Progenitor cell of endocrine pancreas (in vitro differentiated cells): Measurements from ENCODE around the gene METRNL. TPM values are rescaled to one million over a fixed set of nuclear protein-coding genes. Genes with fewer than 3 reads are reported as not detected.

Experiments used
- DNase-seq: peaks from one replicate; pipeline ENCODE4 v3.0.0; 2021; ENCODE audit warnings: low spot score; ENCODE audit not compliant: unreplicated experiment
- H3K27ac Mint-ChIP-seq: 2 replicates; pipeline ENCODE4 v1.8.0; 2021; ENCODE audit warnings: mild to moderate bottlenecking, moderate library complexity, mixed read lengths
- H3K27me3 Mint-ChIP-seq: 2 replicates; pipeline ENCODE4 v1.8.0; 2021; ENCODE audit warnings: mixed read lengths
- H3K36me3 Mint-ChIP-seq: 2 replicates; pipeline ENCODE4 v1.8.0; 2022; ENCODE audit warnings: mixed read lengths; ENCODE audit not compliant: insufficient read depth
- H3K4me1 Mint-ChIP-seq: 2 replicates; pipeline ENCODE4 v1.8.0; 2021; ENCODE audit warnings: low read depth, mixed read lengths
- H3K4me3 Mint-ChIP-seq: 2 replicates; pipeline ENCODE4 v1.8.0; 2021; ENCODE audit warnings: low read depth, mild to moderate bottlenecking, moderate library complexity, mixed read lengths
- H3K9me3 Mint-ChIP-seq: 2 replicates; pipeline ENCODE4 v1.8.0; 2021; ENCODE audit warnings: low read depth, mixed read lengths
- total RNA-seq: library from RNA; stranded (reverse); gene quantifications from 2 replicates; pipeline ENCODE4 v1.2.1, GENCODE V29; 2021
- TF ChIP-seq, protein P1 (sequence below): fragments of 200-600 bp; sonication (generic); IDR thresholded peaks from one replicate; pipeline ENCODE4 v1.5.0; 2021; ENCODE audit warnings: antibody characterized with exemption, mild to moderate bottlenecking; ENCODE audit not compliant: unreplicated experiment

Gene METRNL
- total RNA-seq, 1 donor from 2014 or later, result 54.6 TPM

DNA sequence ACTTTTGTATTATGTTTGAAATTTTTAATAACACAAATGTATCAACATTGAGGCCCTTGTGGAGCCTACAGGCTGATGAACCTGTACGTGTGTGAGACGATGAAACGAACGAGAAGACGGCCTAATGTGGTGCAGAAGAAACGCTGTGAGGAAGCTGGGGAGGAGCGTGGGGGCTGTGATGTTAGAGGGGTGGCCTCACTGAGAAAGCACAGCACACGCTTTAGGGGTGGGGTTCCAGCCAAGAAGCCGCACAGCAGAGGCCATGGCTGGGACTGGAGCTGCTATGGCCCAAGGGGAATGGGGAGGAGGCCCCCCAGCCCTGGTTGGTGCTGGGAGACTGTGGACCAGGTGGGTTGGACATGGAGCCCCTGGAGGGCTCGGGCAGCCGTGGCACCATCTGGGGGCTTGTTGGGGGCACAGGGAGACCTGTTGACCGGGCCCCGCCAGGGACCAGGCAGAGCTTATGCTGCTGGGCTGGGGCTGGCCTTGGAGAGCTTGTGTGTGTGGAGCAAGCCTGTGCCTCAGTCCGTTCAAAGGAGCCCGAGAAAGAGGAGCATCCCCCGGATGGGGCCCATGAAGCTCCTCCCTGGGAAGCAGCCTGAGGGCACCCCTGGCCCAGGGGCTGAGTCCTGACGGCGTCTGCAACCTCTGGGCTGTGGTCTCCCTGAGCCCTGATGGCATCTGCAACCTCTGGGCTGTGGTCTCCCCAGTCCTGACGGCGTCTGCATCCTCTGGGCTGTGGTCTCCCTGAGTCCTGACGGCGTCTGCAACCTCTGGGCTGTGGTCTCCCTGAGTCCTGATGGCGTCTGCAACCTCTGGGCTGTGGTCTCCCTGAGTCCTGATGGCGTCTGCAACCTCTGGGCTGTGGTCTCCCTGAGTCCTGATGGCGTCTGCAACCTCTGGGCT, 44.7 kb downstream of the METRNL start:
- Mint-ChIP-seq H3K27ac (no peak overlapping the region), H3K4me1 (peaks cover under 1% of the 10 kb centered on the region), H3K36me3 (no peaks in the 10 kb centered on the region), H3K4me3 (no peak overlapping the region), H3K9me3 (no peaks in the 10 kb centered on the region), H3K27me3 (peaks cover 59% of the 10 kb centered on the region)
- TF ChIP-seq, protein P1, sequence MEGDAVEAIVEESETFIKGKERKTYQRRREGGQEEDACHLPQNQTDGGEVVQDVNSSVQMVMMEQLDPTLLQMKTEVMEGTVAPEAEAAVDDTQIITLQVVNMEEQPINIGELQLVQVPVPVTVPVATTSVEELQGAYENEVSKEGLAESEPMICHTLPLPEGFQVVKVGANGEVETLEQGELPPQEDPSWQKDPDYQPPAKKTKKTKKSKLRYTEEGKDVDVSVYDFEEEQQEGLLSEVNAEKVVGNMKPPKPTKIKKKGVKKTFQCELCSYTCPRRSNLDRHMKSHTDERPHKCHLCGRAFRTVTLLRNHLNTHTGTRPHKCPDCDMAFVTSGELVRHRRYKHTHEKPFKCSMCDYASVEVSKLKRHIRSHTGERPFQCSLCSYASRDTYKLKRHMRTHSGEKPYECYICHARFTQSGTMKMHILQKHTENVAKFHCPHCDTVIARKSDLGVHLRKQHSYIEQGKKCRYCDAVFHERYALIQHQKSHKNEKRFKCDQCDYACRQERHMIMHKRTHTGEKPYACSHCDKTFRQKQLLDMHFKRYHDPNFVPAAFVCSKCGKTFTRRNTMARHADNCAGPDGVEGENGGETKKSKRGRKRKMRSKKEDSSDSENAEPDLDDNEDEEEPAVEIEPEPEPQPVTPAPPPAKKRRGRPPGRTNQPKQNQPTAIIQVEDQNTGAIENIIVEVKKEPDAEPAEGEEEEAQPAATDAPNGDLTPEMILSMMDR, result no peak
- no peak for DNase-seq

DNA sequence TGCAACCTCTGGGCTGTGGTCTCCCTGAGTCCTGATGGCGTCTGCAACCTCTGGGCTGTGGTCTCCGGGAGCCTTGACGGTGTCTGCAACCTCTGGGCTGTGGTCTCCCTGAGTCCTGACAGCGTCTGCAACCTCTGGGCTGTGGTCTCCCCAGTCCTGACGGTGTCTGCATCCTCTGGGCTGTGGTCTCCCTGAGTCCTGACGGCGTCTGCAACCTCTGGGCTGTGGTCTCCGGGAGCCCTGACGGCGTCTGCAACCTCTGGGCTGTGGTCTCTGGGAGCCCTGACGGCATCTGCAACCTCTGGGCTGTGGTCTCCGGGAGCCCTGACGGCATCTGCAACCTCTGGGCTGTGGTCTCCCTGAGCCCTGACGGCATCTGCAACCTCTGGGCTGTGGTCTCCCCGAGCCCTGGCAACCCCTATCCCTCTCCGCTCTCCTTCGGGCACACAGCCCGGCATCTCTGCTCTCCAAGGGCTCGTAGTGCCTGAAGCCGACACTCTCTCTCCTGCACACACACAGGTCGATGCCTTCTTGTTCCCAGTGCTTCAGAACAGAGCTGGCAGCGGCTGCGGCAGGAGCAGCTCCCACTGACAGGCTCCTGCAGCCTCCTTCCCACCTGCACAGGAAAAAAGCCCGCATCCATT, 45.6 kb downstream of the METRNL start:
- H3K27me3 Mint-ChIP-seq, result peaks cover 52% of the 10 kb centered on the region
- no peak overlapping the region for H3K4me3 Mint-ChIP-seq
- H3K27ac Mint-ChIP-seq, result peak overlapping the region; percentile 59
- H3K36me3 Mint-ChIP-seq, result no peaks in the 10 kb centered on the region
- TF ChIP-seq, protein P1, result no peak
- H3K9me3 Mint-ChIP-seq, result no peaks in the 10 kb centered on the region
- no peak for DNase-seq
- no peaks in the 10 kb centered on the region for H3K4me1 Mint-ChIP-seq

DNA sequence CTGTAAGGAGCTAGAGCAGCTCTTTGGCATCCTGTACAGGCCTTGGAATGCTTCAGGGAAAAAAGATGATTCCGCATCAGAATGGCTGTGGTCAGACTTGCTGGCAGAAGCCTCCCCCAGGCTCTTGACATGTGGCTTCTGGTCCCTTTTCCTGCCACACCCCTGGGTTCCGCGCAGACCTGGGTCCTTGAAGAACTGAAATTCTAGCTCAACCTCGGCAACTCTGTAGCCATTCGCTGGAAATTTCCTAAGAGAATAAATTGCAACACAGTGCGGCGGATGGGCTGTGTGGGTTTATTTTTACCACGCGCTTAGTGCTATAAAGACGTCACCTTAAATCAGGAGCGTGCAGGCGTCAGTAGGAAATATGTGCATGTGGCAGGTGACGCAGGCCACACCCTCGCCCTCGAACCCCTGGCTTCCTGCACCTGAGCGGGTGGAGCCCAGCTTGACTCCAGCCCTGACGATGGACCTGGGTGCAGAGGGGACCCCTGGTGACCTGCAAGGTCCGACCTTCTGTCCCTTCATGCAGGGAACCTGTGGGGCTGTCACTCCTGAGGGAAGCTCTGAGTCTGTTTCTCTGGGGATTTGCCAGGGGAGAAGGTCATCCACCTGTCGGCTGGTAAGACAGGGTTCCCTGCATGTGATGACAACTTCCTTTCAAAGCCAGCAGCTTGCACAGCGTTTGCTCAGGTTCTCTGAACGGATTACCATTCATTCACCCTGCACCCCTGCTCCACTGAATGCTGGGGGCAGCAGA, 46.3 kb downstream of the METRNL start:
- DNase-seq, result no peak
- Mint-ChIP-seq H3K27ac (no peak overlapping the region), H3K27me3 (peaks cover 47% of the 10 kb centered on the region), H3K36me3 (no peaks in the 10 kb centered on the region), H3K4me3 (no peak overlapping the region), H3K4me1 (no peaks in the 10 kb centered on the region), H3K9me3 (no peaks in the 10 kb centered on the region)
- TF ChIP-seq, protein P1, result no peak

DNA sequence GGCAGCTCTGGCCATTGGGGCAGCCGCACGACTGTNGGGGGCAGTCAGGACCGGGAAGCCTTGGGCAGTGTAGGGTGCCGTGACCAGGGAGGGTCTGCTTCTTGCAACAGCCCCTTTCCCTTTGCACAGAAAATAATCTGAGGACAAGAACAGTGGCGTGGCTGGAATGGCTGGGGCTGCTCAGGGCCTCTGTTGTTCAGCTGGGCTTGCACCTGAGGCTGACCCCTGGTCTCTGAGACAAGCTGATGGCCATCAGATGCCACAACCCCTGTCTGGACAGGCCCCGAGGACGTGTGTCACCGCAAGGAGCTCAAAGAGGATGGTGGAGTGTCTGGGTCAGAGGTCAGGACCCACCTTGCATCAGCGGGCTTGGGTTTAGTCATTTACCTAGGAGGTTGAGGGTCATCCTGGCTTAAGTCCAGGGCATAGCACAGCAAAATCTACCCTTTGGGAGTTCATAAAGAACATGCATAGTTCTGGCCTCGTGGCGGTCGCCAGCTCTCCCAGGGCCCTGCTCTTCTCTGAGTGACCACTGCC, 46.9 kb downstream of the METRNL start:
- H3K9me3 Mint-ChIP-seq, result no peaks in the 10 kb centered on the region
- H3K36me3 Mint-ChIP-seq, result no peaks in the 10 kb centered on the region
- H3K4me3 Mint-ChIP-seq, result no peak overlapping the region
- no peak overlapping the region for H3K27ac Mint-ChIP-seq
- DNase-seq, result no peak
- no peaks in the 10 kb centered on the region for H3K4me1 Mint-ChIP-seq
- TF ChIP-seq, protein P1, result no peak
- H3K27me3 Mint-ChIP-seq, result peaks cover 48% of the 10 kb centered on the region
